ENCODE results near the gene GJB3. TPM values are rescaled to one million over a fixed set of nuclear protein-coding genes. Genes with fewer than 3 reads are reported as not detected.
"Not testable (repeated sequence)": the region's sequence is repeated elsewhere in the genome, so short reads cannot be mapped to it uniquely, and the experiment has no call there.

The GJB3 gene
- total RNA-seq, 4 donors from 2014 or later, result 1.5 to 1.9 (median 1.7) TPM; not detected in 1

GRCh38 chr1:34770891-34771504 lies 10.0 kb upstream of the GJB3 start:
- H3K4me3 ChIP-seq, result no peak overlapping the region
- no peaks in the 10 kb centered on the region for H3K4me1 ChIP-seq
- no peaks in the 10 kb centered on the region for H3K9me3 ChIP-seq
- H3K27me3 ChIP-seq, result no peaks in the 10 kb centered on the region
- H3K36me3 ChIP-seq, result no peaks in the 10 kb centered on the region
- no peak overlapping the region for H3K27ac ChIP-seq
- no peak for DNase-seq
- TF ChIP-seq POLR2A (IDR thresholded peaks at IDR 0.05), result no peak
- TF ChIP-seq, protein P1, sequence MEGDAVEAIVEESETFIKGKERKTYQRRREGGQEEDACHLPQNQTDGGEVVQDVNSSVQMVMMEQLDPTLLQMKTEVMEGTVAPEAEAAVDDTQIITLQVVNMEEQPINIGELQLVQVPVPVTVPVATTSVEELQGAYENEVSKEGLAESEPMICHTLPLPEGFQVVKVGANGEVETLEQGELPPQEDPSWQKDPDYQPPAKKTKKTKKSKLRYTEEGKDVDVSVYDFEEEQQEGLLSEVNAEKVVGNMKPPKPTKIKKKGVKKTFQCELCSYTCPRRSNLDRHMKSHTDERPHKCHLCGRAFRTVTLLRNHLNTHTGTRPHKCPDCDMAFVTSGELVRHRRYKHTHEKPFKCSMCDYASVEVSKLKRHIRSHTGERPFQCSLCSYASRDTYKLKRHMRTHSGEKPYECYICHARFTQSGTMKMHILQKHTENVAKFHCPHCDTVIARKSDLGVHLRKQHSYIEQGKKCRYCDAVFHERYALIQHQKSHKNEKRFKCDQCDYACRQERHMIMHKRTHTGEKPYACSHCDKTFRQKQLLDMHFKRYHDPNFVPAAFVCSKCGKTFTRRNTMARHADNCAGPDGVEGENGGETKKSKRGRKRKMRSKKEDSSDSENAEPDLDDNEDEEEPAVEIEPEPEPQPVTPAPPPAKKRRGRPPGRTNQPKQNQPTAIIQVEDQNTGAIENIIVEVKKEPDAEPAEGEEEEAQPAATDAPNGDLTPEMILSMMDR (IDR thresholded peaks at IDR 0.05), result no peak

- Histone ChIP-seq H3K4me1 (no peaks in the 10 kb centered on the region), H3K27ac (no peak overlapping the region), H3K9me3 (no peaks in the 10 kb centered on the region), H3K36me3 (no peaks in the 10 kb centered on the region), H3K27me3 (no peaks in the 10 kb centered on the region), H3K4me3 (no peak overlapping the region)
- no peak for DNase-seq
- no peak for TF ChIP-seq POLR2A (IDR thresholded peaks at IDR 0.05)
- TF ChIP-seq, protein P1 (IDR thresholded peaks at IDR 0.05), result no peak
Observed at GRCh38 chr1:34771573-34772371, 9.2 kb upstream of the GJB3 start.

DNA sequence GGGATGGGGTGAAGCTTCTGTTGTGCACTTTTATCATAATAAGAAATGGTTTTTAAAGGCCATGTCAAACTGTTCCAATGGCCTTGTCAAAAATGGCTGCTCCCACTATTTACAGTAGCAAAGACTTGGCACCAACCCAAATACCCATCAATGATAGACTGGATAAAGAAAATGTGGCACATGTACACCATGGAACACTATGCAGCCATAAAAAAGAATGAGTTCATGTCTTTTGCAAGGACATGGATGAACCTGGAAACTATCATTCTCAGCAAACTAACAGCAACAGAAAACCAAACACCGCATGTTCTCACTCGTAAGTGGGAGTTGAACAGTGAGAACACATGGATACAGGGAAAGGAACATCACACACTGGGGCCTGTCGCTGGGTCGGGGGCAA lies 7.9 kb upstream of the GJB3 start:
- not testable (repeated sequence) for H3K27ac ChIP-seq, H3K36me3 ChIP-seq, H3K9me3 ChIP-seq, H3K4me3 ChIP-seq, DNase-seq, H3K27me3 ChIP-seq, H3K4me1 ChIP-seq

- Histone ChIP-seq H3K27ac (no peak overlapping the region), H3K4me3 (no peak overlapping the region), H3K36me3 (no peaks in the 10 kb centered on the region), H3K27me3 (no peaks in the 10 kb centered on the region), H3K4me1 (no peaks in the 10 kb centered on the region), H3K9me3 (no peaks in the 10 kb centered on the region)
- no peak for DNase-seq
- TF ChIP-seq, protein P1 (IDR thresholded peaks at IDR 0.05), result no peak
- TF ChIP-seq POLR2A (IDR thresholded peaks at IDR 0.05), result no peak
Observed at GRCh38 chr1:34774957-34775356, 6.1 kb upstream of the GJB3 start.

DNA sequence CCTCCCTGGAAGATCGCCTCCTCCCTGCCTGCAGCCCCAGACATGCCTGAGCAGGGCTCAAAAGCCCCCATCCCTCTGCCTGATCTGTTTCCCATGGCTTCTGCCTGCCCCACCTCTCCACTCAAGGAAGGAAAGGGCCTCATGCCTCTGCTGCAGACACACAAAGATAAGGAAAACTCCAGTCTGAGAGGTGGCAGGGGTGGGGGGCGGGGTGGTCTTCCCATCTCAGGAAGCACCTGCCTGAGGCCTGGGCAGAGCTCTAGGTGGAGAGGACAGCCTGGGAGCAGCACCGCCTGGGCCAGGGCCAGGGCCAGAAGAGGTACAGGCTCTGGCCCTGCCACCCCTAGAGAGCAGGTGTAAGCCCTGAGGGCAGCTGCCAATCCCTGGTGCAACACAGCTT lies 4.1 kb upstream of the GJB3 start:
- TF ChIP-seq POLR2A (IDR thresholded peaks at IDR 0.05), result no peak
- TF ChIP-seq, protein P1 (IDR thresholded peaks at IDR 0.05), result no peak
- H3K27ac ChIP-seq, result no peak overlapping the region
- DNase-seq, result no peak
- no peak overlapping the region for H3K4me3 ChIP-seq
- peaks cover 0 to 15% (median 3%) of the 10 kb centered on the region in 4 donors for H3K4me1 ChIP-seq
- no peaks in the 10 kb centered on the region for H3K9me3 ChIP-seq
- H3K36me3 ChIP-seq, result no peaks in the 10 kb centered on the region
- H3K27me3 ChIP-seq, result peaks cover 0 to 10% of the 10 kb centered on the region in 2 donors

All from Peyer's patch (tissue), 4 donors.